Nephron progenitor cell (in vitro differentiated cells): ENCODE measurements around the gene YY1.

Experiments
- DNase-seq: peaks from one replicate; pipeline ENCODE4 v3.0.0; 2021
- H3K27ac Mint-ChIP-seq: 2 replicates; pipeline ENCODE4 v1.8.0; 2021; ENCODE audit warnings: mild to moderate bottlenecking, moderate library complexity, mixed read lengths
- H3K27me3 Mint-ChIP-seq: 2 replicates; pipeline ENCODE4 v1.8.0; 2021; ENCODE audit warnings: mild to moderate bottlenecking, low read depth, mixed read lengths; ENCODE audit not compliant: poor library complexity
- H3K36me3 Mint-ChIP-seq: 2 replicates; pipeline ENCODE4 v1.8.0; 2021; ENCODE audit warnings: low read depth, mixed read lengths
- H3K4me1 Mint-ChIP-seq: 2 replicates; pipeline ENCODE4 v1.8.0; 2021; ENCODE audit warnings: mixed read lengths
- H3K4me3 Mint-ChIP-seq: 2 replicates; pipeline ENCODE4 v1.8.0; 2021; ENCODE audit warnings: mild to moderate bottlenecking, moderate library complexity, mixed read lengths
- H3K9me3 Mint-ChIP-seq: 2 replicates; pipeline ENCODE4 v1.8.0; 2021; ENCODE audit warnings: mild to moderate bottlenecking, moderate library complexity, mixed read lengths
- CTCF ChIP-seq: fragments of 200-600 bp; sonication (generic); IDR thresholded peaks from 2 replicates; pipeline ENCODE4 v1.5.0; 2021; ENCODE audit warnings: antibody characterized with exemption

Gene YY1

GRCh38 chr14:100238419-100239210 lies at the start of gene YY1:
Gene YY1 (plus strand): TSS chr14:100239144. CDS start chr14:100239245, 101 bp downstream.
- H3K4me1 Mint-ChIP-seq, result peaks cover 56% of the 10 kb centered on the region

GRCh38 chr14:100190126-100190525 lies 48.8 kb upstream of the YY1 start:
- Mint-ChIP-seq H3K36me3 (no peaks in the 10 kb centered on the region), H3K4me1 (peaks cover 17% of the 10 kb centered on the region), H3K9me3 (peaks cover 8% of the 10 kb centered on the region), H3K27ac (no peak overlapping the region), H3K4me3 (no peak overlapping the region), H3K27me3 (peaks cover 6% of the 10 kb centered on the region)
- DNase-seq, result no peak
- TF ChIP-seq CTCF, result no peak

More at GRCh38 chr14:100238419-100239210, at the start of gene YY1:
- peak; percentile 99 for DNase-seq
- Mint-ChIP-seq H3K27ac (peak within 1 kb of the TSS; percentile 99), H3K4me3 (peak within 1 kb of the TSS; percentile 96), H3K36me3 (peaks cover 35% of the 10 kb centered on the region), H3K9me3 (peaks cover 6% of the 10 kb centered on the region), H3K27me3 (peaks cover 4% of the 10 kb centered on the region)
- no peak for TF ChIP-seq CTCF

- H3K4me3 Mint-ChIP-seq, result no peak overlapping the region
- H3K4me1 Mint-ChIP-seq, result peaks cover 17% of the 10 kb centered on the region
Measured at GRCh38 chr14:100191584-100192249, 47.2 kb upstream of the YY1 start.

GRCh38 chr14:100192250-100192671 lies 46.7 kb upstream of the YY1 start:
- H3K27me3 Mint-ChIP-seq, result peaks cover 3% of the 10 kb centered on the region
- no peak overlapping the region for H3K27ac Mint-ChIP-seq
- H3K4me3 Mint-ChIP-seq, result peak overlapping the region; percentile 36
- no peak for DNase-seq
- H3K4me1 Mint-ChIP-seq, result peaks cover 17% of the 10 kb centered on the region
- TF ChIP-seq CTCF, result no peak
- no peaks in the 10 kb centered on the region for H3K36me3 Mint-ChIP-seq
- H3K9me3 Mint-ChIP-seq, result peaks cover 8% of the 10 kb centered on the region

More at GRCh38 chr14:100191584-100192249, 47.2 kb upstream of the YY1 start:
- Mint-ChIP-seq H3K27me3 (peaks cover 3% of the 10 kb centered on the region), H3K9me3 (peaks cover 8% of the 10 kb centered on the region), H3K27ac (no peak overlapping the region), H3K36me3 (no peaks in the 10 kb centered on the region)
- DNase-seq, result no peak
- no peak for TF ChIP-seq CTCF

- Mint-ChIP-seq H3K27ac (no peak overlapping the region), H3K9me3 (peaks cover 8% of the 10 kb centered on the region), H3K36me3 (no peaks in the 10 kb centered on the region), H3K27me3 (peaks cover 3% of the 10 kb centered on the region), H3K4me1 (peaks cover 17% of the 10 kb centered on the region), H3K4me3 (peak overlapping the region; percentile 61)
- peak; percentile 87 for TF ChIP-seq CTCF
- peak; percentile 100 for DNase-seq
Measured at GRCh38 chr14:100192672-100193416, 46.1 kb upstream of the YY1 start.
